GM15510 (cell line): ENCODE measurements around the gene TAF5L.

Experiments
- POLR2A ChIP-seq: IDR thresholded peaks from 3 replicates; pipeline ENCODE4 v1.6.1; 2011; ENCODE audit warnings: borderline replicate concordance; ENCODE audit not compliant: insufficient read length; ENCODE audit errors: extremely low read depth

TAF5L gene

GRCh38 chr1:229625915-229626831, at the start of gene TAF5L, which contains the start of gene URB2:
TAF5L (minus strand) TSS chr1:229626122; CDS start chr1:229614482, 11,640 bp downstream.
URB2 (plus strand) TSS chr1:229626247; CDS start chr1:229627634, 1,387 bp downstream.
- peak; percentile 78 for TF ChIP-seq POLR2A

- TF ChIP-seq POLR2A = no peak
These were observed 49.5 kb upstream of the TAF5L start for GRCh38 chr1:229675396-229675795.

- TF ChIP-seq POLR2A = no peak
These were observed 48.1 kb upstream of the TAF5L start for GRCh38 chr1:229674042-229674441.

GRCh38 chr1:229672246-229672645, 46.3 kb upstream of the TAF5L start:
- TF ChIP-seq POLR2A = no peak

- TF ChIP-seq POLR2A = no peak
These were observed 45.4 kb upstream of the TAF5L start for GRCh38 chr1:229671310-229671709.

GRCh38 chr1:229669333-229669732, 43.4 kb upstream of the TAF5L start:
- no peak for TF ChIP-seq POLR2A

- TF ChIP-seq POLR2A = no peak
These were observed 40.7 kb upstream of the TAF5L start for GRCh38 chr1:229666585-229666984.

- no peak for TF ChIP-seq POLR2A
These were observed 40.1 kb upstream of the TAF5L start for GRCh38 chr1:229665912-229666558.

GRCh38 chr1:229664133-229664689, 38.3 kb upstream of the TAF5L start:
- TF ChIP-seq POLR2A = no peak

- no peak for TF ChIP-seq POLR2A
These were observed 36.0 kb upstream of the TAF5L start for GRCh38 chr1:229661897-229662296.

GRCh38 chr1:229661022-229661877, 35.3 kb upstream of the TAF5L start:
- no peak for TF ChIP-seq POLR2A

GRCh38 chr1:229657993-229658755, 32.3 kb upstream of the TAF5L start:
- no peak for TF ChIP-seq POLR2A

GRCh38 chr1:229655781-229656180, 29.9 kb upstream of the TAF5L start:
- TF ChIP-seq POLR2A = no peak

- TF ChIP-seq POLR2A = no peak
These were observed 27.5 kb upstream of the TAF5L start for GRCh38 chr1:229653420-229653819.

- no peak for TF ChIP-seq POLR2A
These were observed 25.6 kb upstream of the TAF5L start for GRCh38 chr1:229651546-229651945.

GRCh38 chr1:229650045-229650444, 24.1 kb upstream of the TAF5L start:
- TF ChIP-seq POLR2A = no peak
